ENCODE measurements around the gene USP47.

DNA sequence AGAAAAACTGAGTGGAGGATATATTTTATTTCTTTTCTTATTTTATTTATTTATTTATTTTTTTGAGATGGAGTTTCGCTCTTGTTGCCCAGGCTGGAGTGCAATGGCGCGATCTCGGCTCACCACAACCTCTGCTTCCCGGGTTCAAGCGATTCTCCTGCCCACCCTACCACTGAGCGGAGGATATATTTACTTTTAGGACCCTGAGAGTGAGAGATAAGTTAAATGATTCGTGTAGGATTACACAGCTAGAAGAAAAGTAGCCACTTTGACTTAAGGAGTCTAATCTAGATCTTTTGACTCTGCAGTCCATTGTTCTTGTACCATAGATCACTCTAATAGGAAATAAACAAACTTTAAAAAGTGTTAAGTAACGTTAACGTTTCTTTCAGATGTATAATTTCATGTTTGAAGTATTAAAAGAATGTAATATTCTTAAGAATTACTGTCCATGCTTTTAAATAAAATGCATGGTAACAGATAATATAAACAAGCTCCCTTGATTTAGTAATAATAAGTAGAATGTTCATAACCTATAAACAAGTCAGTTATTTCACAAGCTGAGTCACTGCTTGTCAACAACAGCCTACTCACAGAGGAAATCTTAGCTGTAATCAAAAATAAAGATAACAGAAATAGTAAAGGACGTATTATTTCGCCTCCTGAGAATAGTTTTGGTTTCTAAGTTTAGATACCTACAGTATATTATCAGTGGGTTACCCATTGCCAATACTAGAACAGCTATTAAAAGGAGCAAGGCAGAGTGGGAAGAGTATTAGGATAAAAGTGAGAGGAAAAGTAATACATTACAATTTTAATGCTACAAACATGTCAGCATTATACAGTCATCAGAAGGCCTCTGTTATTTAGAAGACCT, 18.6 kb downstream of the USP47 start:
- TF ChIP-seq CTCF (IDR thresholded peaks at IDR 0.05; ENCODE audit: poor library complexity, severe bottlenecking) = no peak
- no peak for TF ChIP-seq RAD21 (conservative IDR thresholded peaks at IDR 0.05)
- TF ChIP-seq EZH2 (IDR thresholded peaks at IDR 0.05; ENCODE audit: borderline replicate concordance, insufficient read depth, low read length, poor library complexity, severe bottlenecking) = no peak
- no peak for TF ChIP-seq MXI1 (conservative IDR thresholded peaks at IDR 0.05; ENCODE audit: poor library complexity, severe bottlenecking)
